H1 (cell line): ENCODE data around the gene RFPL1. TPM values are rescaled to one million over a fixed set of nuclear protein-coding genes. Genes with fewer than 3 reads are reported as not detected.

Experiments used
- CTCF ChIA-PET: fragments of 300-600 bp; sonication (Branson Sonifier 250); formaldehyde crosslinking; loops from one replicate; lab custom pipeline; 2021; ENCODE audit not compliant: partially characterized antibody; lab: Charles Lee
- POLR2A ChIA-PET: fragments of 300-600 bp; sonication (Branson Sonifier 250); formaldehyde crosslinking; loops from one replicate; lab custom pipeline; 2021; ENCODE audit warnings: inconsistent platforms; ENCODE audit not compliant: partially characterized antibody; lab: Charles Lee
- DNase-seq, 2 experiments: peaks; one replicate each; pipeline versions ENCODE4 v3.0.0 to v3.0.0-alpha.2; 2010 to 2022; ENCODE audit warnings: low spot score in 2 of 2, low read depth in 1 of 2, mixed read lengths in 1 of 2
- FAIRE-seq: peaks from 2 replicates; lab custom pipeline; 2011; peaks lifted over from hg19 to GRCh38; lab: Jason Lieb, UNC
- H2AFZ ChIP-seq: 2 replicates; pipeline ENCODE4 v1.8.1; 2012; ENCODE audit warnings: low read length, inconsistent platforms
- H2AK5ac ChIP-seq: 2 replicates; pipeline ENCODE4 v1.6.1; 2013; ENCODE audit warnings: low read depth, low read length
- H2BK120ac ChIP-seq: replicated peaks from 2 replicates; pipeline ENCODE3; 2013; ENCODE audit warnings: low read depth, low read length, inconsistent platforms
- H2BK12ac ChIP-seq: 2 replicates; pipeline ENCODE4 v1.6.1; 2013; ENCODE audit warnings: low read depth, low read length
- H2BK15ac ChIP-seq: 2 replicates; pipeline ENCODE4 v1.6.1; 2013; ENCODE audit warnings: low read length
- H2BK20ac ChIP-seq: 2 replicates; pipeline ENCODE4 v1.6.1; 2013; ENCODE audit warnings: low read length
- H2BK5ac ChIP-seq: 2 replicates; pipeline ENCODE4 v1.6.1; 2013; ENCODE audit warnings: low read depth, low read length
- H3K14ac ChIP-seq: 2 replicates; pipeline ENCODE4 v1.6.1; 2013; ENCODE audit warnings: inconsistent platforms; ENCODE audit not compliant: insufficient read length
- H3K18ac ChIP-seq: 2 replicates; pipeline ENCODE4 v1.6.1; 2013; ENCODE audit warnings: low read length; ENCODE audit errors: extremely low read depth
- H3K23ac ChIP-seq: 2 replicates; pipeline ENCODE4 v1.6.1; 2013; ENCODE audit warnings: inconsistent platforms; ENCODE audit not compliant: insufficient read length
- H3K23me2 ChIP-seq: 2 replicates; pipeline ENCODE4 v1.6.1; 2013; ENCODE audit warnings: low read depth, low read length
- H3K27ac ChIP-seq: 2 replicates; pipeline ENCODE4 v1.6.1; 2011; ENCODE audit warnings: low read depth, low read length, inconsistent platforms
- H3K27me3 ChIP-seq, 4 experiments: replicated peaks in 1 of 4; 1 replicate in 1 of 4; 2 replicates in 3 of 4; pipeline versions ENCODE4 v1.6.1 to v1.8.1; 2011 to 2013; ENCODE audit warnings: low read length in 3 of 4, mild to moderate bottlenecking in 3 of 4, inconsistent platforms in 2 of 4, mixed read lengths in 2 of 4, moderate library complexity in 1 of 4; ENCODE audit not compliant: control insufficient read depth in 3 of 4, insufficient read depth in 3 of 4; ENCODE audit errors: extremely low read depth in 1 of 4
- H3K36me3 ChIP-seq, 4 experiments: 2 replicates each; pipeline versions ENCODE4 v1.6.1 to v1.8.1; 2011 to 2013; ENCODE audit warnings: mild to moderate bottlenecking in 4 of 4, low read length in 3 of 4, moderate library complexity in 2 of 4, control low read depth in 1 of 4, inconsistent platforms in 1 of 4; ENCODE audit not compliant: insufficient read depth in 4 of 4, control insufficient read depth in 2 of 4
- H3K4ac ChIP-seq: replicated peaks from 2 replicates; pipeline ENCODE3; 2013; ENCODE audit warnings: low read length, low read depth, mixed read lengths, inconsistent platforms; ENCODE audit not compliant: insufficient read length
- H3K4me1 ChIP-seq, 4 experiments: replicated peaks in 1 of 4; 1 replicate in 1 of 4; 2 replicates in 3 of 4; pipeline versions ENCODE4 v1.6.1 to v1.8.1; 2011 to 2013; ENCODE audit warnings: low read length in 3 of 4, inconsistent platforms in 2 of 4, mixed read lengths in 1 of 4; ENCODE audit not compliant: insufficient read depth in 4 of 4, control insufficient read depth in 3 of 4
- H3K4me2 ChIP-seq, 2 experiments: 2 replicates each; pipeline versions ENCODE4 v1.6.1 to v1.8.1; 2011 to 2013; ENCODE audit warnings: low read depth in 2 of 2, low read length in 2 of 2, control low read depth in 1 of 2, inconsistent platforms in 1 of 2, mild to moderate bottlenecking in 1 of 2; ENCODE audit not compliant: insufficient read depth in 1 of 2
- H3K4me3 ChIP-seq, 4 experiments: fragments of 200-600, 300-600 bp in 1 of 4; sonication (generic), shearing (Covaris generic), sonication (Bioruptor Twin) in 1 of 4; 2 replicates each; pipeline versions ENCODE4 v1.5.1 to v1.8.1; 2011 to 2016; ENCODE audit warnings: low read length in 4 of 4, low read depth in 3 of 4, control low read depth in 2 of 4, inconsistent platforms in 2 of 4, mild to moderate bottlenecking in 2 of 4, mixed read lengths in 1 of 4, moderate library complexity in 1 of 4; ENCODE audit not compliant: insufficient read depth in 2 of 4; ENCODE audit errors: extremely low read depth in 1 of 4
- H3K56ac ChIP-seq: replicated peaks from 2 replicates; pipeline ENCODE3; 2013; ENCODE audit warnings: low read depth, mild to moderate bottlenecking, mixed read lengths, low read length, inconsistent platforms; ENCODE audit not compliant: insufficient read length
- H3K79me1 ChIP-seq: 2 replicates; pipeline ENCODE4 v1.6.1; 2013; ENCODE audit warnings: low read depth, low read length, control low read depth
- H3K79me2 ChIP-seq, 2 experiments: 2 replicates each; pipeline versions ENCODE4 v1.6.1 to v1.8.1; 2012 to 2013; ENCODE audit warnings: low read length in 2 of 2, mild to moderate bottlenecking in 2 of 2, inconsistent platforms in 1 of 2; ENCODE audit not compliant: insufficient read depth in 2 of 2, control insufficient read depth in 1 of 2
- H3K9ac ChIP-seq, 4 experiments: replicated peaks in 1 of 4; 1 replicate in 1 of 4; 2 replicates in 3 of 4; pipeline versions ENCODE4 v1.6.1 to v1.8.1; 2011 to 2013; ENCODE audit warnings: low read depth in 3 of 4, low read length in 3 of 4, control low read depth in 2 of 4, mild to moderate bottlenecking in 2 of 4, moderate library complexity in 2 of 4, inconsistent platforms in 1 of 4; ENCODE audit errors: extremely low read depth in 1 of 4
- H3K9me3 ChIP-seq, 2 experiments: 2 replicates each; pipeline versions ENCODE4 v1.6.1 to v1.8.1; 2012 to 2013; ENCODE audit warnings: mild to moderate bottlenecking in 2 of 2, moderate library complexity in 2 of 2, control low read depth in 1 of 2, inconsistent platforms in 1 of 2, low read depth in 1 of 2, low read length in 1 of 2, mixed read lengths in 1 of 2; ENCODE audit not compliant: insufficient read depth in 2 of 2
- H4K20me1 ChIP-seq, 2 experiments: replicated peaks in 1 of 2; 2 replicates each; pipeline versions ENCODE3 to v1.8.1; 2011 to 2013; ENCODE audit warnings: inconsistent platforms in 2 of 2, low read length in 2 of 2, mild to moderate bottlenecking in 1 of 2; ENCODE audit not compliant: insufficient read depth in 2 of 2, control insufficient read depth in 1 of 2
- H4K5ac ChIP-seq: 2 replicates; pipeline ENCODE4 v1.6.1; 2013; ENCODE audit warnings: low read length, low read depth, mixed read lengths, inconsistent platforms; ENCODE audit not compliant: insufficient read length
- H4K8ac ChIP-seq: 2 replicates; pipeline ENCODE4 v1.8.0; 2013; ENCODE audit warnings: mild to moderate bottlenecking, moderate library complexity, low read length, inconsistent platforms; ENCODE audit not compliant: insufficient read depth; ENCODE audit errors: extremely low read depth
- H4K91ac ChIP-seq: replicated peaks from 2 replicates; pipeline ENCODE3; 2013; ENCODE audit warnings: low read length, mixed read lengths, inconsistent platforms; ENCODE audit not compliant: insufficient read length
- ATF2 ChIP-seq: IDR thresholded peaks from 2 replicates; pipeline ENCODE4 v1.6.1; 2012; ENCODE audit warnings: low read length, inconsistent platforms
- CBX5 ChIP-seq: fragments of 300-800, 300-1000 bp; sonication (generic); IDR thresholded peaks from 2 replicates; pipeline ENCODE4 v1.7.1; 2016; ENCODE audit warnings: antibody characterized with exemption, low read length, low read depth
- CHD2 ChIP-seq: IDR thresholded peaks from 2 replicates; pipeline ENCODE4 v1.6.1; 2012; ENCODE audit warnings: low read length, improper control_type of control experiment
- CREB1 ChIP-seq: IDR thresholded peaks from 2 replicates; pipeline ENCODE4 v1.6.1; 2012; ENCODE audit warnings: inconsistent platforms
- CTCF ChIP-seq, 3 experiments: IDR thresholded peaks; 1 replicate in 2 of 3; 2 replicates in 1 of 3; pipeline versions ENCODE4 v1.5.1 to v1.6.1; 2011; ENCODE audit warnings: low read length in 3 of 3, mild to moderate bottlenecking in 3 of 3, inconsistent platforms in 2 of 3, low read depth in 1 of 3, moderate library complexity in 1 of 3; ENCODE audit not compliant: insufficient read depth in 1 of 3; ENCODE audit errors: control extremely low read depth in 1 of 3
- GTF2F1 ChIP-seq: IDR thresholded peaks from 2 replicates; pipeline ENCODE4 v1.6.1; 2012; ENCODE audit warnings: low read depth, low read length, improper control_type of control experiment, borderline replicate concordance
- HDAC6 ChIP-seq: IDR thresholded peaks from one replicate; pipeline ENCODE4 v1.7.1; 2012; ENCODE audit warnings: low read depth, mild to moderate bottlenecking, inconsistent platforms, low read length, moderate library complexity
- KDM4A ChIP-seq: IDR thresholded peaks from one replicate; pipeline ENCODE4 v1.7.1; 2012; ENCODE audit warnings: low read depth, mild to moderate bottlenecking, moderate library complexity, low read length, inconsistent platforms; ENCODE audit not compliant: severe bottlenecking
- SIRT6 ChIP-seq: IDR thresholded peaks from one replicate; pipeline ENCODE4 v1.7.1; 2012; ENCODE audit warnings: low read length, inconsistent platforms
- SP4 ChIP-seq: IDR thresholded peaks from 2 replicates; pipeline ENCODE4 v1.6.1; 2012; ENCODE audit warnings: low read length, inconsistent platforms
- WGBS, 2 experiments: shearing (Covaris generic) in 1 of 2; methylation state at CpG; one replicate each; pipeline versions ENCODE4 v1.1.6 to v1.1.7; 2013 to 2015; ENCODE audit warnings: low lambda C conversion rate in 2 of 2, mixed read lengths in 2 of 2, inconsistent platforms in 1 of 2, low coverage in 1 of 2, missing lambda C conversion rate in 1 of 2; ENCODE audit not compliant: insufficient replicate concordance in 2 of 2, insufficient coverage in 1 of 2, insufficient read length in 1 of 2; ENCODE audit errors: extremely low coverage in 1 of 2, missing lambda C conversion rate in 1 of 2; 5-methylcytosine and 5-hydroxymethylcytosine counted together
- polyA plus RNA-seq, 7 experiments: library from polyadenylated mRNA; depleted of rRNA in 3 of 7; stranded (reverse) in 5 of 7; unstranded in 2 of 7; fragments of >200 nt in 5 of 7; fragments of 200-250 nt in 2 of 7; gene quantifications; 1 replicate in 5 of 7; 2 replicates in 1 of 7; 4 replicates in 1 of 7; pipeline versions ENCODE4 v1.2.1 to v1.2.3, GENCODE V29; 2011 to 2013; ENCODE audit warnings: missing spikeins in 2 of 7, mixed read lengths in 2 of 7
- total RNA-seq: library from RNA; stranded (reverse); fragmentation: NEBNext Ultra II Directional; extraction: Animal tissue kit (Norgen Biotek cat#: 25700); gene quantifications from 2 replicates; pipeline ENCODE4 v1.2.1, GENCODE V29; 2021

The RFPL1 gene
- total and polyA plus RNA-seq, 2 of the 8 experiments (the other 6 are each of a cell fraction or from before 2014, with no cell fraction given): not detected

- Histone ChIP-seq H3K36me3 (peaks cover 0 to 7% (median 0%) of the 10 kb centered on the region in 4 experiments; a peak in 2 of 8 replicates), H2BK120ac (no peak overlapping the region), H3K4me2 (no peak overlapping the region), H3K4me3 (no peak overlapping the region), H2BK5ac (no peak overlapping the region), H3K23ac (no peak overlapping the region), H3K18ac (no peak overlapping the region), H3K56ac (no peak overlapping the region), H3K79me2 (no peaks in the 10 kb centered on the region), H3K27me3 (peaks cover 20 to 36% (median 31%) of the 10 kb centered on the region in 4 experiments), H4K91ac (no peak overlapping the region), H2AFZ (no peak overlapping the region), H3K9me3 (peaks cover 0 to 5% of the 10 kb centered on the region in 2 experiments; a peak in 2 of 4 replicates), H3K4me1 (peaks cover 8 to 18% (median 12%) of the 10 kb centered on the region in 4 experiments), H2BK20ac (no peak overlapping the region), H3K9ac (no peak overlapping the region), H3K23me2 (peaks cover 12% of the 10 kb centered on the region), H3K79me1 (no peaks in the 10 kb centered on the region), H2AK5ac (no peak overlapping the region), H2BK15ac (no peak overlapping the region), H4K20me1 (peaks cover 0 to 2% of the 10 kb centered on the region in 2 experiments), H3K27ac (no peak overlapping the region), H4K5ac (no peak overlapping the region), H3K4ac (no peak overlapping the region), H2BK12ac (no peak overlapping the region), H4K8ac (no peak overlapping the region), H3K14ac (no peak overlapping the region)
- ChIA-PET POLR2A (interaction anchor here (0.6 kb wide), 1 partner anchor 61 kb away, joined by 3 read pairs; no protein-coding TSS in a partner anchor), CTCF (interaction anchor here (1.6 kb wide), 1 partner anchor 49 kb away, joined by 4 read pairs; no protein-coding TSS in a partner anchor)
- no peak for DNase-seq
- TF ChIP-seq HDAC6 (no peak), KDM4A (no peak), ATF2 (no peak), CHD2 (no peak), SP4 (no peak), CBX5 (no peak), GTF2F1 (no peak), SIRT6 (no peak), CREB1 (no peak), CTCF (IDR thresholded peaks at IDR 0.05; ENCODE audit: control extremely low read depth in 1 of 3, insufficient read depth in 1 of 3, low read depth in 1 of 3, low read length in 3 of 3) (no peak)
- no peak for FAIRE-seq
- 89% methylated on average over 8 of the region's 8 CpGs; no CpG with 5 or more reads in 1 of the 2 experiments for WGBS, 2 experiments
These were observed 37.2 kb downstream of the RFPL1 start for GRCh38 chr22:29475550-29475949.
